Hepatocyte (in vitro differentiated cells): ENCODE measurements around the gene GTF3C2. TPM values are rescaled to one million over a fixed set of nuclear protein-coding genes. Genes with fewer than 3 reads are reported as not detected.
A peak's percentile ranks its signal among the peaks of the same experiment; 100 is the strongest.

Experiments used
- DNase-seq: peaks from one replicate; pipeline ENCODE4 v3.0.0-alpha.2; 2016; ENCODE audit warnings: low spot score
- H2AFZ ChIP-seq: fragments of 200-600 bp; sonication (generic); 2 replicates; pipeline ENCODE4 v1.6.0; 2016; ENCODE audit warnings: antibody characterized with exemption, mild to moderate bottlenecking
- H3K27ac ChIP-seq: fragments of 200-600 bp; sonication (generic); 2 replicates; pipeline ENCODE4 v1.5.1; 2016; ENCODE audit warnings: mild to moderate bottlenecking
- H3K27me3 ChIP-seq: fragments of 200-600 bp; sonication (generic); 2 replicates; pipeline ENCODE4 v1.6.1; 2016
- H3K36me3 ChIP-seq: fragments of 200-600 bp; sonication (generic); replicated peaks from 2 replicates; pipeline ENCODE4 v1.5.1; 2016; ENCODE audit warnings: low read depth; ENCODE audit not compliant: insufficient read depth
- H3K4me1 ChIP-seq: fragments of 200-600 bp; sonication (generic); 2 replicates; pipeline ENCODE4 v1.5.1; 2016; ENCODE audit warnings: mild to moderate bottlenecking, moderate library complexity; ENCODE audit not compliant: insufficient read depth
- H3K4me2 ChIP-seq: fragments of 200-600 bp; sonication (generic); 2 replicates; pipeline ENCODE4 v1.6.0; 2016
- H3K4me3 ChIP-seq: fragments of 200-600 bp; sonication (generic); 2 replicates; pipeline ENCODE4 v1.5.1; 2016; ENCODE audit warnings: mild to moderate bottlenecking
- H3K79me2 ChIP-seq: fragments of 200-600 bp; sonication (generic); 2 replicates; pipeline ENCODE4 v1.6.0; 2017; ENCODE audit warnings: mild to moderate bottlenecking
- H3K9me2 ChIP-seq: fragments of 200-600 bp; sonication (generic); replicated peaks from 2 replicates; pipeline ENCODE4 v1.6.0; 2017; ENCODE audit warnings: mild to moderate bottlenecking; ENCODE audit not compliant: insufficient read depth
- H3K9me3 ChIP-seq: fragments of 200-600 bp; sonication (generic); 2 replicates; pipeline ENCODE4 v1.5.1; 2016; ENCODE audit warnings: low read depth, mild to moderate bottlenecking
- H4K20me1 ChIP-seq: fragments of 200-600 bp; sonication (generic); 2 replicates; pipeline ENCODE4 v1.6.0; 2016; ENCODE audit warnings: mild to moderate bottlenecking; ENCODE audit not compliant: insufficient read depth, poor library complexity, severe bottlenecking
- CTCF ChIP-seq: fragments of 200-600 bp; sonication (generic); IDR thresholded peaks from 2 replicates; pipeline ENCODE4 v1.5.1; 2016; ENCODE audit warnings: antibody characterized with exemption, mild to moderate bottlenecking; ENCODE audit not compliant: poor library complexity
- EZH2 ChIP-seq: fragments of 200-600 bp; sonication (generic); IDR thresholded peaks from 2 replicates; pipeline ENCODE4 v1.6.1; 2016; ENCODE audit warnings: antibody characterized with exemption, mild to moderate bottlenecking, borderline replicate concordance
- EZH2phosphoT487 ChIP-seq: fragments of 200-600 bp; sonication (generic); IDR thresholded peaks from one replicate; pipeline ENCODE4 v1.6.1; 2018; ENCODE audit warnings: antibody characterized with exemption, mild to moderate bottlenecking, low read depth, moderate library complexity; ENCODE audit not compliant: unreplicated experiment, severe bottlenecking
- WGBS: methylation state at CpG from one replicate; pipeline ENCODE4 v1.1.6; 2016; ENCODE audit warnings: low lambda C conversion rate; ENCODE audit errors: missing lambda C conversion rate; 5-methylcytosine and 5-hydroxymethylcytosine counted together
- polyA plus RNA-seq: library from polyadenylated mRNA; unstranded; fragments of >200 nt; fragmentation: Nextera tagmentation; extraction: Ambion mirVana; gene quantifications from 2 replicates; pipeline ENCODE4 v1.2.1, GENCODE V29; 2016
- total RNA-seq: library from RNA; depleted of rRNA; stranded (reverse); fragments of >200 nt; gene quantifications from 2 replicates; pipeline ENCODE4 v1.2.3, GENCODE V29; 2014

Gene GTF3C2
- total and polyA plus RNA-seq, 2 experiments from 2014 or later, result 46.8 to 51.3 TPM

GRCh38 chr2:27370026-27370815 lies 13.7 kb upstream of the GTF3C2 start, which contains the start of the genes EIF2B4 and SNX17:
EIF2B4 (minus strand) TSS chr2:27370338; CDS start chr2:27370314, 24 bp downstream.
SNX17 (plus strand) TSS chr2:27370616; CDS start chr2:27370744, 128 bp downstream.
- Histone ChIP-seq H3K36me3 (peaks cover 5% of the 10 kb centered on the region), H3K4me2 (peak within 1 kb of the TSS; percentile 97), H2AFZ (peak within 1 kb of the TSS; percentile 83), H3K4me3 (peak within 1 kb of the TSS; percentile 78), H3K27me3 (no peaks in the 10 kb centered on the region), H4K20me1 (peaks cover 5% of the 10 kb centered on the region), H3K27ac (peak within 1 kb of the TSS; percentile 90), H3K79me2 (peaks cover 64% of the 10 kb centered on the region), H3K4me1 (peaks cover 26% of the 10 kb centered on the region), H3K9me3 (no peaks in the 10 kb centered on the region), H3K9me2 (no peaks in the 10 kb centered on the region)
- peak; percentile 99 for DNase-seq
- TF ChIP-seq CTCF, result peak; percentile 91
- no peak for TF ChIP-seq EZH2phosphoT487
- WGBS, result under 1% methylated on average over 85 of the region's 85 CpGs

DNA sequence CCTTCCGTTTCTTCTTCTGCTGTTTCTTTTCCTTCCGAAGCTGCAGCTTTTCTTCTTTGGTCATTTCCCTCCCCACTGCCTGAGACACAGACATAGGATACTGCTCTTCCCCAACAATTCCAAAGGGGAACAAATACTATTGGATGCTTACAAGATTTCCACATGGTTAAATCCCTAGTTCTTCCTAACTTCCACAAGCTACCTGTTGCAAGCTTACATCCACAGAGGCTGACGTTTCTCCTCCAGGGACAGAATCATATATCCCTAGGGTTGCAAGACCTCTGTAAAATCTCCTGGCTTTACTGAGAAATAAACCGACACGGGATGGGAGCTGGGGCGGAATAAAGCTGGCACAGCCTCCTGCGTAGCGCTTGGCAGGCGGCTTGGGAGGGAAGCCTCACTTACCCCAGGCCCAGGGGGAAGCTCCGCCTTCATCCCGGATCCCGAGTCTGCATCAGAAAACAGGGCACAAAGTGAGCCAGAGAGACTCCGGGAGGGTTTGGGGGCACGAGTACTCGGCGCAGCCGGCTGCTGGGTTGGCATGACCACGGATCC lies 13.0 kb upstream of the GTF3C2 start:
- Histone ChIP-seq H3K4me1 (peaks cover 26% of the 10 kb centered on the region), H4K20me1 (peaks cover 5% of the 10 kb centered on the region), H3K9me2 (no peaks in the 10 kb centered on the region), H3K4me2 (peak overlapping the region; percentile 97), H3K27me3 (no peaks in the 10 kb centered on the region), H3K27ac (peak overlapping the region; percentile 87), H3K4me3 (peak overlapping the region; percentile 78), H3K36me3 (peaks cover 5% of the 10 kb centered on the region), H3K79me2 (peaks cover 60% of the 10 kb centered on the region), H3K9me3 (no peaks in the 10 kb centered on the region), H2AFZ (peak overlapping the region; percentile 83)
- no peak for DNase-seq
- 5% methylated on average over 18 of the region's 18 CpGs for WGBS
- TF ChIP-seq CTCF (no peak), EZH2phosphoT487 (no peak), EZH2 (no peak)

- H3K36me3 ChIP-seq, result no peaks in the 10 kb centered on the region
- H3K27me3 ChIP-seq, result no peaks in the 10 kb centered on the region
- TF ChIP-seq CTCF (no peak), EZH2phosphoT487 (no peak), EZH2 (no peak)
- peaks cover 32% of the 10 kb centered on the region for H3K79me2 ChIP-seq
- no peak for DNase-seq
- peaks cover 5% of the 10 kb centered on the region for H3K4me1 ChIP-seq
- no peaks in the 10 kb centered on the region for H3K9me2 ChIP-seq
- 98% methylated on average over 2 of the region's 2 CpGs for WGBS
- no peaks in the 10 kb centered on the region for H4K20me1 ChIP-seq
- no peak overlapping the region for H3K4me3 ChIP-seq
- H3K27ac ChIP-seq, result no peak overlapping the region
- no peaks in the 10 kb centered on the region for H3K9me3 ChIP-seq
- H3K4me2 ChIP-seq, result no peak overlapping the region
- H2AFZ ChIP-seq, result no peak overlapping the region
Observed at GRCh38 chr2:27363933-27364332, 7.4 kb upstream of the GTF3C2 start.
